HG02798 (cell line): Measurements from ENCODE around the gene CBLIF.
"Not testable (repeated sequence)": the region's sequence is repeated elsewhere in the genome, so short reads cannot be mapped to it uniquely, and the experiment has no call there.

Source experiments
- ATAC-seq: cut with Tn5 transposase; IDR thresholded peaks from one replicate; pipeline ENCODE4 v1.9.1; 2021; ENCODE audit warnings: mild to moderate bottlenecking; ENCODE audit not compliant: unreplicated experiment, poor library complexity

The CBLIF gene

DNA sequence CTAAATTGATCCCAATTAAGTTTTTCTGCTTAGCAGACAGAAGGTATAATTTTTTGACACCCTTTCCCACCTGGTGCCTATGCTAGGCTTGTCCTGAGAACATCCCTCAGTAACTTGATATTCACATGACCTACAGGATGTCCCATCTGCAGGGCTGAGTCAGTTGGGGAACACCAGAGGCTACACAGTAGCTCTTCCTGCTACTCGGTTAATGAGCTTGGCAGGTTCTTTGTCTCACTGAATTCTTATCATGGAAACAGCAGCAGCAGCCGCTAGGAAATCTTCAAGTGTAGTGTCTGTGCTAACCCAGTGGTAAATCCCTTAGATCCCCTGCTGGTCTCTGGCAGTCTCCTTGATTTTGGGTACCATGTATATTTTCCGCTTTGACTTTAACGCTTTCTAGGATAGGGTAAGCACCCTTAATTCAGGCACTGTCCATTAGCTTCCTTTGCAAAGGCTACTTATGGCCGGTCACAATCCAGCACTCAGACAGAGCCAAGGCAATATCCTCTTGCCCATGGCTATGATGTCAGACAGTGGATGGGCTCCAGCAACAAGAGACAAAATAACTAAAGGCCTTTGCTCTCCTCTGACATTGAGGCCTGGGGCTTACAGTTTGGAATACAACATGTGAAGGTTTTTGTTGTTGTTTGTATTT lies 43.2 kb downstream of the CBLIF start:
- ATAC-seq = no peak

DNA sequence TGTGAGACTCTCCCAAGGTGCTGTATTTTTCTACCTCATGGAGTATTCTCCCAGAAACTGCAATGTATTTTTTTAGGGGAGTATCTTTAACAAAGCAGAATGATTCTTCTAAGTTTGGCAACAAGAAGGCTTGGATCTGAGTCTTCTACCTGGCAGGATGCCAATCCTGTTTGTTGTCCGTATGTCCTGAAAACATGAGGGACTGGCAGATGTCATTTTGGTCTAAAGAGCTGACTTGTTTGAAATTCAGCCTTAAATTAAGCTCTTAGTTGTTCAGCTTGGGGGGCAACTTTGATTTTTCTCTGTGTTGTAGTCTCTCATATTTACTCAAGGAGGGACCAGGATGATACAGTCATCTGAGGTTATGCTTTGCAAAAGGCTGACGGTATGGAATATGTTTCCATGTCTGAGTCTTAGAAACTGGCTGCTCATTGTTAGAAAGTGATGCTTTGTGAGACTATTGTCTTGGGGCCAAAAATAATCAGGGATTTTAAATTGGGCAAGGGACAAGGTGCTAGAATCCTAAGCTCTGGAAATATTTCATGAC lies 44.1 kb downstream of the CBLIF start:
- ATAC-seq = no peak

DNA sequence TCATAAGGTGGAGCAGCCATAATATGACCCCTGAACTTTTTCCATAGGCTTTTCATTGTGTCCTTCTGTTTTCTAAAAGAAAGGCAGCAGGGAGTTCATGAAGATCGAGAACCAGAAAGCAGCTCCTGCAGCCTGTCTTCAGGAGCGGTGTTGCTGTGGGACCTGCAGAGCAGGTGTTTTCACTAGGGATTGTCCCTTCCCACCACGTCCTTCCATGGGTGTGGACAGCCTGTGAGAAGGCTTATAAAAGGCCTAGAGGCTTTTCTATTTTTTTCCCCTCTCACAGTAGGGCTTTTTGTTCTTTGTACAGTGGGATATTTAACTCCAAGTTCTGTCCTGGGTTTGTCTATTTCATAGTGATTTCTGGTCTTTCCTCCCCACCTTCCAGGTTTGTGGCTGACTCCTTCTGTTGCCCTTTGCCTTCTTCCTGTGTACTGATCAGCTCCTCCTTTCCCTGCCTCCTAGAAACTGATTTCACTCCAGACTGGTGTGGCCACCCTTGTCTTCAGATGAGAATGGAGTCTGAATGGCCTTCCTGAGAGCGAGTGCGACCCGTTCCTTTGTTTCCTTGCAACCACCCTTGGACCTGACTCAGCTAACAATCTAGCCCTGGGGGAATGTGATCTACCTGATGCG lies 44.8 kb downstream of the CBLIF start:
- no peak for ATAC-seq

DNA sequence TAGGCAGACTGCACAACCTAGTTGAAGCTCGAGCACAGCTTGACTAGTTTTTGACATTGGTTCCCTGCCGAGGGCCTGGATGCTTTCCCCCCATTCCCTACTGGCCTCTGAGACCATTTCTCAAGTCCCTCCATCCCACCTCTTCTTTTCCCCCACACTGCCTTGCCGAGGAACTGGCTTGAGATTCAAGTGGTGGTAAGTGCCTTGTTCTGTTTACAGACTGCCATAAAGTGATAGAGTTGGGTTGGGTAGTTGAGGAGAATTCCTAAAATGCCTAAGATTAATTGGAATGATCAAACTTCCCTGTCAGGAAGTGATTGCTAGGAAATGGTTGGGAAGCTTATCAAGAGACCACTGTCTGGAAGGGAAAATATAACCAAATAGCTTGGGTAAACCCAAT lies 50.9 kb downstream of the CBLIF start:
- no peak for ATAC-seq

DNA sequence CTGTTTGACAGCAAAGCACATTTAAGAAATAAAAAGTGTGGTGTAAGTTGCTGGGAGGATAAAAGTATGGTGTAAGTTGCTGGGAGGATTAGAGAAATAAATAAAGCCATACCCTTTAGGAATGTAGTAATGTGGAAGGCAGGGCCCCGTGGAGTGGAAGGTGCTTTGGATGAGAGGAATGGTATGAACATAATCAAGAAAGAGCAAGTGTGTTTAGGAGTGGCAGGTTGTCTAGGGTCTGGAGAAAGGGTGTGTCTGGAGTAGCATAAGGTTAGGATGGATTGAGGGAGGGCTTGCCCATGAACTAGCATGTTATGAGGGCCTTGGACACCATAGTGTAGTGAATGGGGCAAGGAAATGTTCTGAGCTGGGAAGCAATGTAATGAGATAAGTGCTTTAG lies 52.8 kb downstream of the CBLIF start:
- no peak for ATAC-seq

DNA sequence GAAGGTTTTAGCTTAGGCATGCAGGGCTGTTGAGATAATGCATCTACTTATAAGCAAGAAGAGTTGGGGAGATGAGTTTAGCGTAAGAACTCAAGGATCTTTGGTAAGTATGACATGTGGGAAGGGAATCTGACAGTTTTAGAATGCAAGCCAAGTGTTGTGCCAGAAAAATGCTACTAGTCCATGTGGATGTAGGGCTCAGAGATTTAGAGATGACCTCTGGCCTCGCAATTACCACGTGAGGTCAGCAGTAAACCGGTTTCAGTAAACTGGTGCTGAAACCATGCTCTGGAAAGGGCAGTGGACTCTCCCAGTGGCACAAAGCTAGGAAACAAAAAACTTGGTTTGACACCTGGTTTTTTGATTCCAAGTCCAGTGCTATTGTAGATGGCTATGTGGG lies 53.7 kb downstream of the CBLIF start:
- ATAC-seq = no peak

DNA sequence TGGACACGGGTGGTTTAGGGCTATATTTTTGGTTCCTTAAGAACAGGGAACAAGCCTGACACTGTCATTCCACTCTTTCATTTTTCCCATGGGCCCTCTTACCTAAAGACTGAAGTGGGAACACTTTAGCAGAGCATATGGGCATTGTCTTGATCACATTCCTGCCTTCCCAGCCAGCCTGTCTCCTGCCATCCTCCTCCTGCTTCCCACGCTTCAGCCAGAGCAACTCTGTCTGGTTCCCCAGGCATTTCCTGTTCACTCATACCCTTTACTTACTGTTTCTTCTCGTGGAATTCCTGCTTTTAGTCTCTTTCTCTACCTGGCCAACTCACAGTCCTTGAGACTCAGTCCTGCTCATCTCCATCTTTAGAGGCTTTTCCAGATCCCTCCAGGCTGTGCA lies 57.5 kb downstream of the CBLIF start:
- no peak for ATAC-seq

DNA sequence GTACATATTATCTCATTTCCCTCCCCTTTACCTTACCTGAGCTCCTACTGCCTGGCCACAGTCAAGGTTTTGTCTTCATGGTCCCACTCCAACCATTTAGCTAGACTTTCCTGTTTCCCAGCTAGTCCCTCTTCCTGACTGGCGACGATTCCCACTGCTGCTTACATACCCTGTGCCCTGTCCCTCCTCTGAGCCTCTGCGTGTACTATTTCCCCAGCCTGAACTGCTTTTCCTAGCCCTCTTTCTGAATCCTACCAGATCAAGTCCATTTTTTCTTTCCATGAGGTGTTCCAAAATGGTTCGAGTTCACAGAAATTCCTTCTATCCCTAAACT lies 58.1 kb downstream of the CBLIF start:
- ATAC-seq = no peak

DNA sequence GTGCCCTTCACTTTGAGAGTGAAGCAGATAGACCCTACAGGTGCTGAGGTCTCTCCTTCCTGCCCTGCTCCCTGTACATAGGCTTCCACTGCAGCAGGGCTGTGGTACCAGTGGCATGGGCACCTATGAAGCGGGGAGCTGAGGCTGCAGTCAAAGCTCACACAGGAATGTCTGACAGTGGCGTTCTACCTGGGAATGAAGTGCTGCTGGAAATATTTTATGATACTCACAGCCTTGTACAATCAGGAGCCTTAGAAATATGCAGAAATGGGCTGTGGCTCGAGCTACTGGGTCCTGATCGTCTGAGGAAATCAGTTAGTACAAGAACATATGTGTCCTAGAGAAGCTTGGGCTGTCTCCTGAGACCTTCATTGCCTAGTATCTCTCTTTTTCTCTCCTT lies 59.5 kb downstream of the CBLIF start:
- ATAC-seq = no peak

DNA sequence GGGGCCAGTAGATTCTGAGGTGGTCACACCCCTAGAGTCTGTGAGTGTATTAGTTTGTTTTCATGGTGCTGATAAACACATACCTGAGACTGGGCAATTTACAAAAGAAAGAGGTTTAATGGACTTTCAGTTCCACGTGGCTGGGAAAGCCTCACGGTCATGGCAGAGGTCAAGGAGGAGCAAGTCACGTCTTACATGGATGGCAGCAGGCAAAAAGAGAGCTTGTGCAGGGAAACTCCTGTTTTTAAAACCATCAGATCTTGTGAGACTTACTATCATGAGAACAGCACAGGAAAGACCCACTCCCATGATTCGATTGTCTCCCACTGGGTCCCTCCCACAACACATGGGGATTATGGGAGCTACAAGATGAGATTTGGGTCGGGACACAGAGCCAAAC lies 60.9 kb downstream of the CBLIF start:
- not testable (repeated sequence) for ATAC-seq

DNA sequence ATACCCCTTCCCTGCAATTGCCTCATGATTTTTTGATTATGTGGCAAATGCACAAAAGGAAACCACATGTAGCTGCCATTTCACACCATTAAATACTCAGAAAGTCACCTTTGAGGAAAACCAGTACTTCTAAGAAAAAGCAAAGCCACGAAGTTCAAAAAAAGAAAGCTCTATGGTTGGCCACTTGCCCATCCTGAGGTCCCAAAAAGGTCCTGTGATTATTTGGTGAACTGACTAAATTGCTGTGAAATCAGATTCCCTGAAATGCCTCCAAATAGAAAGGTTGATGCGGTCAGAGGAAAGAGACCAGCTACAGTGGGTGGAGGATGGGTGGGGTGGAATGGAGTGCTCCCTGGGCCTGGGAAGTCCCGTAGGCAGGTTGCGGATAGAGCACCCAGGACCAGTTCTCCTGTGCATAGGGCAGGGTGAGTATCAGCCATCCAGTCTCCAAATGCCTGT lies 61.6 kb downstream of the CBLIF start:
- no peak for ATAC-seq

DNA sequence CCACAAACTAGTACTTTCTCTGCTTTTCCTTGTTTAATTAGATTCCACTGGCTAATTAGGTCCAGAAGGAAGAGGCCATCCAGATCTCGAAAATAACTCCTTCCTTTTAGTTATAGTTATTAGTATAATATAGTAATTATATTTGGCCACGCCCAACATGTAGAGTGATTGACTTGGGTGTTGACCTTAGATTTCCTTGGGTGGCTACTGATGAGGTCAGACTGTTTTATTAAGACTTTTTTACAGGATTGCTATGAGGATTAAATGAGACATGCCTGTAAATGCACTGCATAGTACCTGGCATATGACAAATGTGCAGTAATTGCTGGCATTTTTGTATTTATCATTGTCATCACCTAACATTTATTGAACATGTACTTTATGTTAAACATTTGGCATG lies 63.2 kb downstream of the CBLIF start:
- ATAC-seq = no peak

DNA sequence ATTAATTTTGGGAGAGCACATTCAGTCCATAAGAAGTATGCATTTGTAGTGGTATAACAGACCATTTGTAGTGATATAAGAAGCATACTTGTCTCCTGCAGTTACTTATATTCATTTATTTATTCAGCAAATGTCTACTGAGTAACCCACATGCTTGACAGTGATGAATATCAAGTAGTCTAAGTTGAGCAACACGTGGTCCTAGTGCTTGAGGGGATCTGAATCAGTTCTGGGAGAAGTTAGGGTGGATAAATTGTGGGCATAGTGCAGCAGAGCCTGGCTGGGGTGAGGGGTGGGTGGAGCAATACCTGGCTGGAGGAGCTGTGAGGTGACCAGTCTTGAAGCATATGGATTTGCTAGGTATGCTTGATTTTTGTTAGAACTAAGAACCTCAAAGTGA lies 65.8 kb downstream of the CBLIF start:
- ATAC-seq = no peak
